Measurements from ENCODE around the gene ZNF217. TPM values are rescaled to one million over a fixed set of nuclear protein-coding genes. Genes with fewer than 3 reads are reported as not detected.
"Not testable (repeated sequence)": the region's sequence is repeated elsewhere in the genome, so short reads cannot be mapped to it uniquely, and the experiment has no call there.

Gene ZNF217
- polyA plus RNA-seq (2013): 36.2 TPM

- DNase-seq: peak in 2 of 3 donors; percentile 63 to 69
- H3K27ac ChIP-seq (ENCODE audit: insufficient read depth in 1 of 2, low read depth in 1 of 2, low read length in 2 of 2, poor library complexity in 1 of 2, severe bottlenecking in 2 of 2): peak within 1 kb of the TSS; percentile 74 to 90
- not testable (repeated sequence) for H3K36me3 ChIP-seq (ENCODE audit: control insufficient read depth in 4 of 4, insufficient read depth in 4 of 4, low read length in 3 of 4); H3K27me3 ChIP-seq (replicated peaks in 2 of 5; ENCODE audit: control insufficient read depth in 4 of 5, insufficient read depth in 5 of 5, low read length in 4 of 5); H3K9me3 ChIP-seq (ENCODE audit: control extremely low read depth in 1 of 5, control insufficient read depth in 4 of 5, insufficient read depth in 2 of 5, low read depth in 1 of 5, low read length in 4 of 5)
- ChIA-PET POLR2A (interaction anchor here (1.2 to 2.2 kb wide), 2 partner anchors 16 to 325 kb away, joined by 3 to 9 read pairs; no protein-coding TSS in a partner anchor), CTCF (interaction anchor here (1.0 to 2.2 kb wide), 2 partner anchors 14 to 23 kb away, joined by 3 to 6 read pairs; no protein-coding TSS in a partner anchor)
- H3K4me1 ChIP-seq (ENCODE audit: control extremely low read depth in 1 of 4, control insufficient read depth in 4 of 4, insufficient read depth in 4 of 4, low read length in 3 of 4): peaks cover 12 to 44% (median 28%) of the 10 kb centered on the region in 4 experiments
- H3K4me3 ChIP-seq (ENCODE audit: control insufficient read depth in 1 of 7, extremely low read depth in 1 of 7, insufficient read depth in 4 of 7, low read depth in 2 of 7, low read length in 6 of 7): peak within 1 kb of the TSS; percentile 63 to 86 (median 78)
- whole genome bisulfite sequencing (ENCODE audit: insufficient coverage): 0% methylated on average over 18 of the region's 66 CpGs
Measured at GRCh38 chr20:53593466-53594007, at the start of gene ZNF217. Gene ZNF217 (minus strand): TSS chr20:53593839. CDS start chr20:53582826, 11,013 bp downstream.

- peak; percentile 88 to 97 (median 95) for DNase-seq
- POLR2A ChIA-PET: interaction anchor here (0.7 to 1.6 kb wide), 7 partner anchors 13 to 273 kb away, joined by 3 to 8 read pairs (median 5); no protein-coding TSS in a partner anchor
- Histone ChIP-seq H3K27ac (ENCODE audit: insufficient read depth in 1 of 2, low read depth in 1 of 2, low read length in 2 of 2, poor library complexity in 1 of 2, severe bottlenecking in 2 of 2) (peak overlapping the region; percentile 70 to 88), H3K36me3 (ENCODE audit: control insufficient read depth in 4 of 4, insufficient read depth in 4 of 4, low read length in 3 of 4) (no peaks in the 10 kb centered on the region), H3K27me3 (replicated peaks in 2 of 5; ENCODE audit: control insufficient read depth in 4 of 5, insufficient read depth in 5 of 5, low read length in 4 of 5) (no peaks in the 10 kb centered on the region), H3K4me3 (ENCODE audit: control insufficient read depth in 1 of 7, extremely low read depth in 1 of 7, insufficient read depth in 4 of 7, low read depth in 2 of 7, low read length in 6 of 7) (peak overlapping the region in 6 of 7 experiments; percentile 1 to 64 (median 45)), H3K9me3 (ENCODE audit: control extremely low read depth in 1 of 5, control insufficient read depth in 4 of 5, insufficient read depth in 2 of 5, low read depth in 1 of 5, low read length in 4 of 5) (no peaks in the 10 kb centered on the region), H3K4me1 (ENCODE audit: control extremely low read depth in 1 of 4, control insufficient read depth in 4 of 4, insufficient read depth in 4 of 4, low read length in 3 of 4) (peaks cover 20 to 63% (median 37%) of the 10 kb centered on the region in 4 experiments)
- 1% methylated on average over 10 of the region's 12 CpGs for whole genome bisulfite sequencing (ENCODE audit: insufficient coverage)
- CTCF ChIA-PET: interaction anchor here (0.6 to 1.8 kb wide), 17 partner anchors 9 to 1999 kb away, joined by 3 to 9 read pairs (median 4); no protein-coding TSS in a partner anchor
Measured at GRCh38 chr20:53643031-53643832, 49.6 kb upstream of the ZNF217 start.

- POLR2A ChIA-PET: interaction anchor here (0.6 to 1.6 kb wide), 7 partner anchors 14 to 273 kb away, joined by 3 to 8 read pairs (median 5); no protein-coding TSS in a partner anchor
- no peaks in the 10 kb centered on the region for H3K9me3 ChIP-seq (ENCODE audit: control extremely low read depth in 1 of 5, control insufficient read depth in 4 of 5, insufficient read depth in 2 of 5, low read depth in 1 of 5, low read length in 4 of 5)
- H3K4me3 ChIP-seq (ENCODE audit: control insufficient read depth in 1 of 7, extremely low read depth in 1 of 7, insufficient read depth in 4 of 7, low read depth in 2 of 7, low read length in 6 of 7): peak overlapping the region in 6 of 7 experiments; percentile 1 to 64 (median 45)
- peaks cover 20 to 65% (median 37%) of the 10 kb centered on the region in 4 experiments for H3K4me1 ChIP-seq (ENCODE audit: control extremely low read depth in 1 of 4, control insufficient read depth in 4 of 4, insufficient read depth in 4 of 4, low read length in 3 of 4)
- 37% methylated on average over 13 of the region's 17 CpGs for WGBS (ENCODE audit: insufficient coverage)
- CTCF ChIA-PET: interaction anchor here (0.6 to 1.8 kb wide), 18 partner anchors 10 to 293 kb away, joined by 3 to 9 read pairs (median 4); no protein-coding TSS in a partner anchor
- H3K36me3 ChIP-seq (ENCODE audit: control insufficient read depth in 4 of 4, insufficient read depth in 4 of 4, low read length in 3 of 4): no peaks in the 10 kb centered on the region
- no peaks in the 10 kb centered on the region for H3K27me3 ChIP-seq (replicated peaks in 2 of 5; ENCODE audit: control insufficient read depth in 4 of 5, insufficient read depth in 5 of 5, low read length in 4 of 5)
- H3K27ac ChIP-seq (ENCODE audit: insufficient read depth in 1 of 2, low read depth in 1 of 2, low read length in 2 of 2, poor library complexity in 1 of 2, severe bottlenecking in 2 of 2): peak overlapping the region; percentile 70 to 88
- peak; percentile 86 to 94 (median 90) for DNase-seq
Measured at GRCh38 chr20:53642196-53643030, 48.8 kb upstream of the ZNF217 start.

- Histone ChIP-seq H3K4me3 (ENCODE audit: control insufficient read depth in 1 of 7, extremely low read depth in 1 of 7, insufficient read depth in 4 of 7, low read depth in 2 of 7, low read length in 6 of 7) (no peak overlapping the region), H3K27ac (ENCODE audit: insufficient read depth in 1 of 2, low read depth in 1 of 2, low read length in 2 of 2, poor library complexity in 1 of 2, severe bottlenecking in 2 of 2) (no peak overlapping the region), H3K4me1 (ENCODE audit: control extremely low read depth in 1 of 4, control insufficient read depth in 4 of 4, insufficient read depth in 4 of 4, low read length in 3 of 4) (peaks cover 20 to 69% (median 37%) of the 10 kb centered on the region in 4 experiments), H3K27me3 (replicated peaks in 2 of 5; ENCODE audit: control insufficient read depth in 4 of 5, insufficient read depth in 5 of 5, low read length in 4 of 5) (no peaks in the 10 kb centered on the region), H3K9me3 (ENCODE audit: control extremely low read depth in 1 of 5, control insufficient read depth in 4 of 5, insufficient read depth in 2 of 5, low read depth in 1 of 5, low read length in 4 of 5) (no peaks in the 10 kb centered on the region), H3K36me3 (ENCODE audit: control insufficient read depth in 4 of 4, insufficient read depth in 4 of 4, low read length in 3 of 4) (no peaks in the 10 kb centered on the region)
- ChIA-PET POLR2A (interaction anchor here (0.8 kb wide), 1 partner anchor 16 kb away, joined by 3 read pairs; no protein-coding TSS in a partner anchor), CTCF (interaction anchor here (1.1 to 1.8 kb wide), 2 partner anchors 17 to 29 kb away, joined by 3 to 6 read pairs; no protein-coding TSS in a partner anchor)
- WGBS (ENCODE audit: insufficient coverage): 100% methylated on average over 3 of the region's 6 CpGs
- DNase-seq: no peak
Measured at GRCh38 chr20:53639647-53640440, 46.2 kb upstream of the ZNF217 start.

- no peaks in the 10 kb centered on the region for H3K27me3 ChIP-seq (replicated peaks in 2 of 5; ENCODE audit: control insufficient read depth in 4 of 5, insufficient read depth in 5 of 5, low read length in 4 of 5)
- peaks cover 16 to 68% (median 37%) of the 10 kb centered on the region in 4 experiments for H3K4me1 ChIP-seq (ENCODE audit: control extremely low read depth in 1 of 4, control insufficient read depth in 4 of 4, insufficient read depth in 4 of 4, low read length in 3 of 4)
- no peak for DNase-seq
- 100% methylated on average over 3 of the region's 3 CpGs for WGBS (ENCODE audit: insufficient coverage)
- no peaks in the 10 kb centered on the region for H3K36me3 ChIP-seq (ENCODE audit: control insufficient read depth in 4 of 4, insufficient read depth in 4 of 4, low read length in 3 of 4)
- no peak overlapping the region for H3K27ac ChIP-seq (ENCODE audit: insufficient read depth in 1 of 2, low read depth in 1 of 2, low read length in 2 of 2, poor library complexity in 1 of 2, severe bottlenecking in 2 of 2)
- ChIA-PET POLR2A (interaction anchor here (0.8 kb wide), 1 partner anchor 15 kb away, joined by 3 read pairs; no protein-coding TSS in a partner anchor), CTCF (interaction anchor here (1.1 to 1.8 kb wide), 2 partner anchors 17 to 28 kb away, joined by 3 to 6 read pairs; no protein-coding TSS in a partner anchor)
- H3K4me3 ChIP-seq (ENCODE audit: control insufficient read depth in 1 of 7, extremely low read depth in 1 of 7, insufficient read depth in 4 of 7, low read depth in 2 of 7, low read length in 6 of 7): no peak overlapping the region
- H3K9me3 ChIP-seq (ENCODE audit: control extremely low read depth in 1 of 5, control insufficient read depth in 4 of 5, insufficient read depth in 2 of 5, low read depth in 1 of 5, low read length in 4 of 5): no peaks in the 10 kb centered on the region
Measured at GRCh38 chr20:53639128-53639527, 45.5 kb upstream of the ZNF217 start.

- H3K4me3 ChIP-seq (ENCODE audit: control insufficient read depth in 1 of 7, extremely low read depth in 1 of 7, insufficient read depth in 4 of 7, low read depth in 2 of 7, low read length in 6 of 7); H3K36me3 ChIP-seq (ENCODE audit: control insufficient read depth in 4 of 4, insufficient read depth in 4 of 4, low read length in 3 of 4); DNase-seq; H3K27ac ChIP-seq (ENCODE audit: insufficient read depth in 1 of 2, low read depth in 1 of 2, low read length in 2 of 2, poor library complexity in 1 of 2, severe bottlenecking in 2 of 2); H3K27me3 ChIP-seq (replicated peaks in 2 of 5; ENCODE audit: control insufficient read depth in 4 of 5, insufficient read depth in 5 of 5, low read length in 4 of 5); H3K9me3 ChIP-seq (ENCODE audit: control extremely low read depth in 1 of 5, control insufficient read depth in 4 of 5, insufficient read depth in 2 of 5, low read depth in 1 of 5, low read length in 4 of 5): not testable (repeated sequence)
- 100% methylated on average over 2 of the region's 9 CpGs for WGBS (ENCODE audit: insufficient coverage)
- H3K4me1 ChIP-seq (ENCODE audit: control extremely low read depth in 1 of 4, control insufficient read depth in 4 of 4, insufficient read depth in 4 of 4, low read length in 3 of 4): peaks cover 4 to 52% (median 20%) of the 10 kb centered on the region in 4 experiments
- CTCF ChIA-PET: interaction anchor here (2.8 kb wide), 1 partner anchor 14 kb away, joined by 10 read pairs; no protein-coding TSS in a partner anchor
- POLR2A ChIA-PET: interaction anchor here (0.6 kb wide), 1 partner anchor 153 kb away, joined by 3 read pairs; no protein-coding TSS in a partner anchor
Measured at GRCh38 chr20:53637310-53637709, 43.7 kb upstream of the ZNF217 start.
